GM19438 (cell line): ENCODE data around the gene MSRB3.

Source experiments
- ATAC-seq: cut with Tn5 transposase; IDR thresholded peaks from one replicate; pipeline ENCODE4 v1.9.1; 2021; ENCODE audit warnings: low read depth; ENCODE audit not compliant: unreplicated experiment

Gene MSRB3

GRCh38 chr12:65490250-65490649, 211.8 kb downstream of the MSRB3 start:
- ATAC-seq, result no peak

- ATAC-seq, result no peak
Measured at GRCh38 chr12:65492998-65493912, 214.8 kb downstream of the MSRB3 start.

- ATAC-seq, result no peak
Measured at GRCh38 chr12:65493913-65494245, 215.4 kb downstream of the MSRB3 start.

DNA sequence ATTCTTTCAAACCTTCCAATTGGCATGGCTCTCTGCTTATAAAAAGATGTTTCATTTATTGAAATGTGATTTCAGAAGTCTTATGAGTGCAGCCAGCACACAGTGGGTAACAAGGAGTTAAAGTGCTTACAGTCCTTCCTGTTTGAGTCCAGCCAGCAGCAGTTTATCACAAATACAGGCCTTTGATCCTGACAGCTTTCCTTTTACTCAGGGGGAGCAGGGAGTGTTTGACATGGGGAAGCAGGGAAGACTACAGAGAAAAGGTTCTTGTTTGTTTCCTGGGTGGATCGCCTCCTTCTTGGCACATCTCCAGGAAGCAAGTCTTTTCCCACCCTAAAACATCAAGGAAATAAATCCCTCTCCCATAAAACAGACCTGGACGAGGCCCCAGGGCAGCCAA, 216.1 kb downstream of the MSRB3 start:
- no peak for ATAC-seq

GRCh38 chr12:65495233-65495632, 216.8 kb downstream of the MSRB3 start:
- ATAC-seq, result no peak

GRCh38 chr12:65496617-65497016, 218.1 kb downstream of the MSRB3 start:
- ATAC-seq, result no peak

- ATAC-seq, result no peak
Measured at GRCh38 chr12:65497660-65498059, 219.2 kb downstream of the MSRB3 start.

GRCh38 chr12:65499167-65499566, 220.7 kb downstream of the MSRB3 start:
- no peak for ATAC-seq

DNA sequence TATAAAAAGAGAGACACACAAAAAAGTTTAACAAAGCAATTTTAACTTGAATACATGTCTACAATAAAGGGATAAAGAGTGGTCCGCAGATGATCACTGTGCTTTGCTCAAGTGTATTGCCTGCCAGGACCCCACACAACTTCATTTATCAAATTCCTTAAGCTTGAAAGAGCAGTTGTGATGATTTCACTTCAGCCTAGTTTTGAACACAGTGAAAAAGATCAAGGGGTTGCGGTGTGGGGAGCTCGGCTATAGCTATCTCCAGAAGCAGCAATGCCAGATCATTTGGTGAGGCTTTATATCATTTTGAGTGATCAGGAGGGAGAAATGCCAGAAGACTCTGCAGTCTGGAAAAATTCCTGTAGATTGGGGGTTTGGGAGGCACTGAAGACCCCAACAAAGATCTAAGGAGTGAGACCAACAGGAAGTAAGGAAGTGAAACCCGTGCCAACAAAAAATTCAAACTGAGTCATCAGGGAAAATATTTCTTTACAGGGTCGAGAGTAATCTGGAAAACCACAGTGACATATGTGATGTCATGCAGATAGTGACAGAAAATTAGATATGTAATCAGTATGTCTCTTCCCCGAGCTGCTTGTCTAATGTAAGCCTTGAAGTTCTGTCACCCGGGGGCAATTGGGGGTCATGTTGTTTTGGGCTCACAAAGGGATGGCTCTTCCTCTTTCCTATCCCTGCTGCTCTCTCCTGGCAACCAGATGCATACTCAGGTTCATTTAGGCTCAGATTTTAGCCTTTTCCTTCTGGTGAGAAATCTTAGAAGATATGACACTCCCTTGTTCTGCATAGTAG, 221.8 kb downstream of the MSRB3 start:
- no peak for ATAC-seq

DNA sequence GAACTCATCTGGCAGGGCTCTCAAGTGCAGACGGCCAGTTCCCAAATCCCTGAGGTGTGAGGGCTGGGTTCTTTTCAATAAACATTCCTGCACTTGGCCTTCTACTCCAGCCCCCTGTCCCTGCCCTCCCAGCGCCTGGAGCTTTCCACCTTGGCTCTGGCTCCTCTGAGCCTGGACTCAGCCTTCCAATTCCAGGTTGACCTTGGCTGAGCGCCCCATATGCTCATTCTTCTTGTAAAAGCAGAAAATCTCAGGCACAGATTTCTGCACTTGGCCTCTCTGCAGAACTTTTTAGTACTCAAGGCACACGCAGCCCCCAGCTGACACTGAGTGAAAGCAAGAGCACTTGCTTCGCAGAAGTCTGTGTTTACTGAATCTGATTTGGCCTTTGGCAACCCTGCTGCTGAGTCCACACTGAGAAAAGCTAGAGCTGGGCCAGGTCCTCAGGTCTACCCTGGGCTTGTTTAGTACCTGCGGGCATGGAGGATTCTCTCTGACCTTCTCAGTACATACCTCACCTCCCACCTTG, 222.7 kb downstream of the MSRB3 start:
- ATAC-seq, result no peak

DNA sequence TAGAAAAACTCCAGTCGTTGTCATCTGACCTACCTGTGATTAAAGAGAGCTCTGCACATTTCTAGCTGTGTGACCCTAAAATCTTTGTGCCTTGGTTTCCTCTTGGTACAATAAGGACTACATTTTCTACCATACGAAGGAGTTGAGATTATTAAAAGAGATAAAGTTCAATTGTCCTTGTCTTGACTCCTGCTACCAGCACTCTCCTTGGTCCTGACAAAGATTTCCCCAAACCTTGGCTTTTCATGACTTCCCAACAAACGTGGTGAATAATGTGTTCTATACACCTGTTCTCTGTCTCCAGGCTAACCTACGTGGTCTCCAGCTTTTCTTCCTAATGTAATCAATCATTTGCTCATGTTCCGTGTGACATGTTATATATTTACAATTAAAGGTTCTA, 223.5 kb downstream of the MSRB3 start:
- no peak for ATAC-seq

GRCh38 chr12:65504417-65504816, 225.9 kb downstream of the MSRB3 start:
- no peak for ATAC-seq

DNA sequence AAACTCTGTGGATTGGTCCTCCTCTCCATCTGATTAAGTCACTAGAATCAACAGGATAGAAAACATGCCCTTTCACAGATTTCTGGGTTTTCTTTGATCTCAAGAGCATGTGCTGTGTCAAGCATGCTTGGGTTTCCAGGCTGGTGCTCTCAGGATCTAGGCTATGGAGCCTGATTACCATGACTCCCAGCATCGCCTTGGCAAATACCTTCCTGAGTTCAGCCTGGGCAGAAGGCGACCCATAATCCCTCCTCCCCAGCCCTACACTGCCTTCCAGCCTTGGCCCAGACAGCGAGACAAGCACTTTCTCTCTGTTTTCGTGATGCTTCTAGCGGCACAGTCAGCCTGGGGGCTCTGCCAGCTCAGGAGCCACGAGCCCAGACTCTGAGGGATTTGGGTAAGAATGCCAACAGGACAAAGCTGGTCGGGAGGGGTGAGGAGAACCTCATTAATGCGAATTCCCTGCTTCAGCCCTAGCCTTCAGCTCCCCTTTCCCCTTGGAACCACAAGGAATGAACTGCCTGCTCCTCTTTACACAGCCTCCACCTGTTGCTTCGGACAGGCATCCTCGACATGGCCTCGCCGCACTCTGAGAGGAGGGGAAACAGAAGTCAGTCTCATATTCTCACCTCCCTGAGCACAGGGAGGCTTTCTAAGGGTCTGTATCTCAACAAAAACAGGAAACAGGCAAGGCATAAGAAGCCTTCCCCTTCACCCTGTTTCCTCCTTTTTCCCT, 227.1 kb downstream of the MSRB3 start:
- no peak for ATAC-seq

- no peak for ATAC-seq
Measured at GRCh38 chr12:65508276-65509035, 230.0 kb downstream of the MSRB3 start.

- ATAC-seq, result no peak
Measured at GRCh38 chr12:65510007-65510406, 231.5 kb downstream of the MSRB3 start.

DNA sequence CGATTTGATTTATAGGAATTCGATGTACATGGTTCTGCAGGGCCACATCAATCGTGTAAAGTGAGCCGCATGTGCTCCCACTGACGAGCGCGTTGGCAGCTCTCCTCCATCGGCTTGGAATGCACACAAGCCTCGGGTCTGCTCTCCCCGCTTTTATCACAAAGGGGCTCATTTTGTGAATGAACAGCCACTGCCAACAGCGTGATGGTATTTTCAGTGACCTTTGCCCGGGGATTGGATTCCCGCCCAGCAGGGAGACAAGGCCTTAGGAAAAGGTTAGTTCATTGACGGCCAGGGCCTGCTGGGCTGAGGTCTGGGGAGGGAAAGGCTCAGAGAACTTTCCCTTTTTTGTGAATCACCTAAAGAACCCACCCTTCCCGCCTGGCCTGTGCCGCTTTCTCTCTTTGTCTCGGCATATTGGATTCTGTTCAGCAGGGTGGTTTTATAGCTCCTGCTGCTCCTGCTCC, 232.1 kb downstream of the MSRB3 start:
- ATAC-seq, result no peak

- no peak for ATAC-seq
Measured at GRCh38 chr12:65511134-65511834, 232.8 kb downstream of the MSRB3 start.

GRCh38 chr12:65511912-65512311, 233.4 kb downstream of the MSRB3 start:
- no peak for ATAC-seq
